Testis (tissue), 3 donors: ENCODE data around the gene HSD17B8. TPM values are rescaled to one million over a fixed set of nuclear protein-coding genes. Genes with fewer than 3 reads are reported as not detected.
"Not testable (repeated sequence)": the region's sequence is repeated elsewhere in the genome, so short reads cannot be mapped to it uniquely, and the experiment has no call there.

Experiments
- DNase-seq: peaks from one replicate; pipeline ENCODE4 v3.0.0-alpha.2; 2019
- H3K27ac ChIP-seq, 2 donors: fragments of 200-600 bp; sonication (generic); one replicate each; pipeline ENCODE4 v1.5.1; 2019
- H3K27me3 ChIP-seq: fragments of 200-600 bp; sonication (generic); one replicate; pipeline ENCODE4 v1.5.1; 2019
- H3K36me3 ChIP-seq: fragments of 200-600 bp; sonication (generic); one replicate; pipeline ENCODE4 v1.5.1; 2017; ENCODE audit warnings: low read depth; ENCODE audit errors: missing control alignments
- H3K4me1 ChIP-seq: fragments of 200-600 bp; sonication (generic); one replicate; pipeline ENCODE4 v1.5.1; 2019
- H3K4me3 ChIP-seq, 2 donors: fragments of 200-600 bp; sonication (generic); one replicate each; pipeline ENCODE4 v1.5.1; 2017 to 2019
- H3K9me3 ChIP-seq: fragments of 200-600 bp; sonication (generic); one replicate; pipeline ENCODE4 v1.5.1; 2017
- POLR2A ChIP-seq: fragments of 450-650 bp; IDR thresholded peaks from one replicate; pipeline ENCODE4 v1.6.1; 2017; ENCODE audit warnings: antibody characterized with exemption, mild to moderate bottlenecking, moderate library complexity
- WGBS, 2 donors: methylation state at CpG; one replicate each; pipeline ENCODE4 v1.1.5; 2018; 5-methylcytosine and 5-hydroxymethylcytosine counted together
- intact Hi-C: fragments of 100-400 bp; cut with DNase I; formaldehyde crosslinking; loops from one replicate; pipeline ENCODE4 v1.15.1; 2023; ENCODE audit warnings: low total_unique reads
- polyA plus RNA-seq: library from polyadenylated mRNA; stranded (reverse); fragments of 350-450 nt; fragmentation: Illumina TruSeq; extraction: RNeasy Lipid Tissue Mini Kit (QIAGEN cat#74804); gene quantifications from one replicate; pipeline ENCODE4 v1.2.3, GENCODE V29; 2014; ENCODE audit warnings: low read depth, low replicate concordance; ENCODE audit not compliant: insufficient read depth
- total RNA-seq, 2 donors: library from RNA; depleted of rRNA; stranded (reverse); fragments of >200 nt; gene quantifications; one replicate each; pipeline ENCODE4 v1.2.3, GENCODE V29; 2016
- TF ChIP-seq, protein P1 (sequence below), 3 experiments: fragments of 450-650 bp in 2 of 3; fragments of 200-600 bp in 1 of 3; sonication (generic) in 1 of 3; IDR thresholded peaks; one replicate each; pipeline ENCODE4 v1.5.1; 2016 to 2019; ENCODE audit warnings: antibody characterized with exemption in 3 of 3, mild to moderate bottlenecking in 2 of 3, moderate library complexity in 1 of 3

The HSD17B8 gene
- total and polyA plus RNA-seq, 3 donors from 2014 or later: 11.2 to 26.3 (median 25.4) TPM

DNA sequence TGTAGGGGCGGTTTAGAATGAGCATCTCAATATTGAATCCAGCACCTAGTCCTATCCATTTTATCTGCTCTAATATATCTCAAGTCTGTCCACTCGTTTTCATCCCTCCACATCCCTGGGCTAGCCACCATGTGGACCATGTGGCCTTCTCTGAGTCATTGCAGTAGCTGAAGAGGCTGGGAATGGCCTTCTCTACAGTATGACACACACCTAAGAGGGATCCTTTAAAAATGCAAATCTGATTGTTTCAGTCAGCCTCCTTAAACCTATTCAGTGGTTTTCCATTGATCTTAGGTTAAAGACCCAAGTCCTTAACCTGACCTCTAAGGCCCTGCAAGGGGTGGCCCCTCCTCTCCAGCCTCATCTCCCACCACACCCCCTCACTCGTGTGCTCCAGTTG, 13.2 kb downstream of the HSD17B8 start:
- DNase-seq: no peak
- Histone ChIP-seq H3K9me3 (no peaks in the 10 kb centered on the region), H3K36me3 (no peaks in the 10 kb centered on the region), H3K27ac (no peak overlapping the region), H3K27me3 (no peaks in the 10 kb centered on the region), H3K4me1 (peaks cover 17% of the 10 kb centered on the region), H3K4me3 (no peak overlapping the region)
- intact Hi-C loops: no loop called here
- TF ChIP-seq POLR2A: no peak
- TF ChIP-seq, protein P1, sequence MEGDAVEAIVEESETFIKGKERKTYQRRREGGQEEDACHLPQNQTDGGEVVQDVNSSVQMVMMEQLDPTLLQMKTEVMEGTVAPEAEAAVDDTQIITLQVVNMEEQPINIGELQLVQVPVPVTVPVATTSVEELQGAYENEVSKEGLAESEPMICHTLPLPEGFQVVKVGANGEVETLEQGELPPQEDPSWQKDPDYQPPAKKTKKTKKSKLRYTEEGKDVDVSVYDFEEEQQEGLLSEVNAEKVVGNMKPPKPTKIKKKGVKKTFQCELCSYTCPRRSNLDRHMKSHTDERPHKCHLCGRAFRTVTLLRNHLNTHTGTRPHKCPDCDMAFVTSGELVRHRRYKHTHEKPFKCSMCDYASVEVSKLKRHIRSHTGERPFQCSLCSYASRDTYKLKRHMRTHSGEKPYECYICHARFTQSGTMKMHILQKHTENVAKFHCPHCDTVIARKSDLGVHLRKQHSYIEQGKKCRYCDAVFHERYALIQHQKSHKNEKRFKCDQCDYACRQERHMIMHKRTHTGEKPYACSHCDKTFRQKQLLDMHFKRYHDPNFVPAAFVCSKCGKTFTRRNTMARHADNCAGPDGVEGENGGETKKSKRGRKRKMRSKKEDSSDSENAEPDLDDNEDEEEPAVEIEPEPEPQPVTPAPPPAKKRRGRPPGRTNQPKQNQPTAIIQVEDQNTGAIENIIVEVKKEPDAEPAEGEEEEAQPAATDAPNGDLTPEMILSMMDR (IDR thresholded peaks at IDR 0.05): no peak
- 70 to 76% methylated on average over 3 of the region's 3 CpGs for WGBS, 2 donors

DNA sequence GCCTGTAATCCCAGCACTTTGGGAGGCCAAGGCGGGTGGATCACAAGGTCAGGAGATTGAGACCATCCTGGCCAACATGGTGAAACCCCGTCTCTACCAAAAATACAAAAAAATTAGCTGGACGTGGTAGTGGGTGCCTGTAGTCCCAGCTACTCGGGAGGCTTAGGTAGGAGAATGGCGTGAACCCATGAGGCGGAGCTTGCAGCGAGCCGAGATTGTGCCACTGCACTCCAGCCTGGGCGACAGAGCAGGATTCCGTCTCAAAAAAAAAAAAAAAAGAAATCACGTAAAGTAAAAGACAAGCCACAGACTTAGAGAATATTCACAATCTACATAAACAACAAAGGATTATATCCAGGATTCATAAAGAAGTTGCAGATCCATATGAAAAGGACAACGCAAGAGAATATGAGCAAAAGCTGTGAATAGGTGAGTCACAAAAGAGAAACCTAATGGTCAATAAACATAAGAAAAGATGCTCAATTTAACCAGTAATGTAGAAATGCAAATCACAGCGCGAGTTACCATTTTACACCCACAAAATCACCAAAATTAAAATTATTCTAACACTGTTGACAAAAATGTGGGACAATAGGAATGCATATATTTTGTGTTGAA, 22.2 kb downstream of the HSD17B8 start:
- H3K9me3 ChIP-seq, H3K27me3 ChIP-seq, H3K36me3 ChIP-seq, H3K4me3 ChIP-seq, H3K4me1 ChIP-seq, intact Hi-C loops, H3K27ac ChIP-seq: not testable (repeated sequence)
- WGBS, 2 donors: 56 to 57% methylated on average over 14 of the region's 14 CpGs
- peak; percentile 3 for DNase-seq

DNA sequence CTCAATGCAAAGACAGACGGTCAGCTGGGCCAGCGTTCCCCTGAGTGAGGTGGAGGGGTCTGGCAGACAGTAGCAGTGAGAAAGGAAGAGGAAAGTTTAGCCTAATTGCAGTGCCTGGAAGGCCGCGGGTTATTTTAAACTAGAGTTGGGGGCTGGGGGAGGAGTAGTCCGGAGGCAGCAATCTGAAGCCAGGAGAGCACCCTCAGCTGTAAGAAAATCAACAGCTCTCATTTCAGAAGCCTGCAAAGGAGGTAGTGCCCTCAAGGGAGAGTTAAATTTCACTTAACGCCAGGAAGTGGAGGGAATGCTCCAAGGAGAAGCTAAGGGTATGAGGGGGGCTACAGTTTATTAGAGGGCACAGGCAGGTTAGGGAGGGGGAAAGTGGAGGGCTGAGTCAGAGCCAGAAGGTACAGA, 30.8 kb downstream of the HSD17B8 start:
- Histone ChIP-seq H3K4me1 (no peaks in the 10 kb centered on the region), H3K36me3 (no peaks in the 10 kb centered on the region), H3K9me3 (no peaks in the 10 kb centered on the region), H3K27ac (no peak overlapping the region), H3K4me3 (no peak overlapping the region), H3K27me3 (no peaks in the 10 kb centered on the region)
- intact Hi-C loops: loop anchor here (5.0 kb wide), 1 partner anchor 88 kb away; no protein-coding TSS in a partner anchor
- TF ChIP-seq POLR2A: no peak
- TF ChIP-seq, protein P1 (IDR thresholded peaks at IDR 0.05): no peak
- no peak for DNase-seq
- 29 to 32% methylated on average over 6 of the region's 6 CpGs for WGBS, 2 donors

DNA sequence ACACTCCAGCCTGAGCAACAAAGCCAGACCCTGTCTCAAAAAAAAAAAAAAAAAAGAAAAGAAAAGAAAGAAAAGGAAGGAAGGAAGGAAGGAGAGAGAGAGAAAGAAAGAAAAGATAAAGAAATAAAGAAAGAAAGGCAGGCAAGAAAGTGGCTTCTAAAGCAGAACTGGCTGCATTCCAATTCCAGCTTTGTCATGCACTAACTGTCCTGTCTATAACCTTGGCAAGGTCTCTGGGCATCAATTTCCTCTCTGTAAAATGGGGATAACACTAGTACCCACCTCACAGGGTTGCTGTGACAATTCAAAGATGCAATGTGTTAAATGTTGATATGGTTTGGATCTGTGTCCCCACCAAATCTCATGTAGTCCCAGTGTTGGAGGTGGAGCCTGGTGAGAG, 31.9 kb downstream of the HSD17B8 start:
- H3K36me3 ChIP-seq: no peaks in the 10 kb centered on the region
- intact Hi-C loops: loop anchor here (5.0 kb wide), 1 partner anchor 89 kb away; no protein-coding TSS in a partner anchor
- no peak overlapping the region for H3K27ac ChIP-seq
- H3K4me3 ChIP-seq: no peak overlapping the region
- H3K4me1 ChIP-seq: no peaks in the 10 kb centered on the region
- TF ChIP-seq POLR2A: no peak
- TF ChIP-seq, protein P1 (IDR thresholded peaks at IDR 0.05): no peak
- H3K27me3 ChIP-seq: no peaks in the 10 kb centered on the region
- H3K9me3 ChIP-seq: no peaks in the 10 kb centered on the region
- DNase-seq: no peak

DNA sequence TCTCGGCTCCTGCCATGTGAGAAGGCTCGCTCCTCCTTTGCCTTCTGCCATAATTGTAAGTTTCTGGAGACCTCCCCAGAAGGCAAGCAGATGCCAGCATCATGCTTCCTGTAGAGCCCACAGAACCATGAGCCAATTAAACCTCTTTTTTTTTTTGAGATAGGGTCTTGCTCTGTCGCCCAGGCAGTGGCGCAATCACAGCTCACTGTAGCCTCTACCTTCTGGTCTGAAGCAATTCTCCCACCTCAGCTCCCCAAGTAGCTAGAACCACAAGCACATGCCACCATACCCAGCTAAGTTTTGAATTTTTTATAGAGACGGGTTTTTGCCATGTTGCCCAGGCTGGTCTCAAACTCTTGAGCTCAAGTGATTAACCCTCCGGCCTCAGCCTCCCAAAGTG, 32.4 kb downstream of the HSD17B8 start:
- H3K36me3 ChIP-seq: no peaks in the 10 kb centered on the region
- no peaks in the 10 kb centered on the region for H3K9me3 ChIP-seq
- WGBS, 2 donors: 90 to 91% methylated on average over 6 of the region's 6 CpGs
- peak overlapping the region in 1 of 2 donors; percentile 7 for H3K27ac ChIP-seq
- no peak overlapping the region for H3K4me3 ChIP-seq
- no peaks in the 10 kb centered on the region for H3K4me1 ChIP-seq
- H3K27me3 ChIP-seq: no peaks in the 10 kb centered on the region
- intact Hi-C loops: loop anchor here (5.0 kb wide), 1 partner anchor 90 kb away; no protein-coding TSS in a partner anchor
- no peak for TF ChIP-seq POLR2A
- TF ChIP-seq, protein P1 (IDR thresholded peaks at IDR 0.05): no peak
- DNase-seq: no peak
